Liver (tissue), 3 donors: ENCODE results near the gene CAST.

Experiments used
- CTCF ChIP-seq: fragments of 150-350 bp; IDR thresholded peaks from 2 replicates; pipeline ENCODE4 v1.5.1; 2017; ENCODE audit warnings: improper control_type of control experiment, low read depth, low read length; ENCODE audit not compliant: missing input control
- FOXA1 ChIP-seq: IDR thresholded peaks from 2 replicates; pipeline ENCODE4 v1.6.1; 2016; ENCODE audit warnings: antibody characterized with exemption
- HNF4A ChIP-seq, 2 donors: conservative IDR thresholded peaks; 2 replicates each; pipeline ENCODE4 v1.6.1; 2016; ENCODE audit warnings: antibody characterized with exemption in 2 of 2, mild to moderate bottlenecking in 2 of 2
- RXRA ChIP-seq, 2 donors: IDR thresholded peaks; 2 replicates each; pipeline ENCODE4 v1.6.1; 2017 to 2018; ENCODE audit warnings: antibody characterized with exemption in 2 of 2, mild to moderate bottlenecking in 1 of 2
- TAF1 ChIP-seq: conservative IDR thresholded peaks from 2 replicates; pipeline ENCODE4 v1.6.1; 2016; ENCODE audit warnings: antibody characterized with exemption, mild to moderate bottlenecking
- ZBTB33 ChIP-seq: IDR thresholded peaks from 2 replicates; pipeline ENCODE4 v1.6.1; 2016; ENCODE audit warnings: antibody characterized with exemption
- donor health status: healthy.
- donor health status: healthy.

DNA sequence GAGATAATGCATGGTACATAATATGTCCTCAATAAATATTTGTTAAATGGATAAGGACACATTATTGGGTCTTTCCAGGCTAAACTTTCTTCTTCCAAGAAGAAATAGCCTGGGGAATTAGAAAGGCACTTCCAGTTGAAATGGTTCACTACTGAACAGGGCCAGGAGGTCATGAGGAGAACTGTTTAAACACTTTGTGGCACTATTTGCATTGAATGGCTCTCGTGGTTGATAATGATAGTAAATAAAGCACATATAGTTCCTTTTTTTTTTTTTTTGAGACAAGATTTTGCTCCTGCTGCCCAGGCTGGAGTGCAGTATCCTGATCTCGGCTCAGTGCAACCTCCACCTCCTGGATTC lies 19.9 kb upstream of the CAST start:
- TF ChIP-seq TAF1 (no peak), RXRA (IDR thresholded peaks at IDR 0.05) (no peak), ZBTB33 (no peak), CTCF (no peak), HNF4A (conservative IDR thresholded peaks at IDR 0.05) (no peak), FOXA1 (no peak)
